ENCODE data around the gene MADD.

GRCh38 chr11:47264119-47264518 is 5.8 kb upstream of the MADD start:
- no peak for TF ChIP-seq EZH2phosphoT487 (IDR thresholded peaks at IDR 0.05; ENCODE audit: borderline replicate concordance, low read length)
- no peak for TF ChIP-seq EZH2 (IDR thresholded peaks at IDR 0.05; ENCODE audit: low read length, unreplicated experiment)
